H9 (cell line): ENCODE data around the gene GSTP1. TPM values are rescaled to one million over a fixed set of nuclear protein-coding genes. Genes with fewer than 3 reads are reported as not detected.

Source experiments
- DNase-seq: peaks from one replicate; pipeline ENCODE4 v3.0.0-alpha.2; 2017
- H2AFZ ChIP-seq: one replicate; pipeline ENCODE4 v1.6.1; 2013; ENCODE audit warnings: mild to moderate bottlenecking, low read length, control low read depth, moderate library complexity
- H2AK5ac ChIP-seq: 2 replicates; pipeline ENCODE4 v1.6.1; 2013; ENCODE audit warnings: low read length, control low read depth, mixed read lengths; ENCODE audit not compliant: insufficient read length
- H2BK120ac ChIP-seq: one replicate; pipeline ENCODE4 v1.6.1; 2013; ENCODE audit warnings: low read depth, mild to moderate bottlenecking, low read length, control low read depth, inconsistent platforms; ENCODE audit not compliant: poor library complexity, severe bottlenecking
- H2BK12ac ChIP-seq: 2 replicates; pipeline ENCODE4 v1.6.1; 2013; ENCODE audit warnings: low read length, control low read depth, mixed read lengths, low read depth; ENCODE audit not compliant: insufficient read length
- H2BK15ac ChIP-seq: 2 replicates; pipeline ENCODE4 v1.6.1; 2013; ENCODE audit warnings: low read depth, low read length, control low read depth
- H2BK20ac ChIP-seq: one replicate; pipeline ENCODE4 v1.6.1; 2013; ENCODE audit warnings: low read depth, mild to moderate bottlenecking, low read length, control low read depth, inconsistent platforms; ENCODE audit not compliant: poor library complexity, severe bottlenecking
- H2BK5ac ChIP-seq: 2 replicates; pipeline ENCODE4 v1.6.1; 2013; ENCODE audit warnings: low read length, control low read depth, mixed read lengths; ENCODE audit not compliant: insufficient read length
- H3K14ac ChIP-seq: 2 replicates; pipeline ENCODE4 v1.6.1; 2013; ENCODE audit warnings: low read length, control low read depth; ENCODE audit not compliant: insufficient read depth
- H3K18ac ChIP-seq: 2 replicates; pipeline ENCODE4 v1.6.1; 2013; ENCODE audit warnings: low read depth, mild to moderate bottlenecking, mixed read lengths, low read length, control low read depth; ENCODE audit not compliant: insufficient read length
- H3K23ac ChIP-seq: 2 replicates; pipeline ENCODE4 v1.6.1; 2013; ENCODE audit warnings: low read length, control low read depth, mixed read lengths, low read depth; ENCODE audit not compliant: insufficient read length
- H3K23me2 ChIP-seq: 2 replicates; pipeline ENCODE4 v1.6.1; 2013; ENCODE audit warnings: low read depth, mild to moderate bottlenecking, mixed read lengths, low read length, control low read depth; ENCODE audit not compliant: insufficient read length, poor library complexity, severe bottlenecking
- H3K27ac ChIP-seq: 2 replicates; pipeline ENCODE4 v1.5.1; 2013; ENCODE audit warnings: low read length, control low read depth, mixed read lengths, low read depth; ENCODE audit not compliant: insufficient read length
- H3K27me3 ChIP-seq: 2 replicates; pipeline ENCODE4 v1.6.1; 2013; ENCODE audit warnings: low read length, control low read depth, inconsistent platforms; ENCODE audit not compliant: insufficient read depth
- H3K4ac ChIP-seq: 2 replicates; pipeline ENCODE4 v1.6.1; 2013; ENCODE audit warnings: low read depth, mild to moderate bottlenecking, control low read depth, inconsistent platforms, low read length, moderate library complexity
- H3K4me1 ChIP-seq: 2 replicates; pipeline ENCODE4 v1.6.1; 2013; ENCODE audit warnings: low read length, control low read depth, inconsistent platforms; ENCODE audit not compliant: insufficient read depth
- H3K4me2 ChIP-seq: 2 replicates; pipeline ENCODE4 v1.6.1; 2013; ENCODE audit warnings: low read length, control low read depth, mixed read lengths; ENCODE audit not compliant: insufficient read length, insufficient read depth
- H3K56ac ChIP-seq: 2 replicates; pipeline ENCODE4 v1.6.1; 2013; ENCODE audit warnings: low read depth, mild to moderate bottlenecking, mixed read lengths, low read length, control low read depth; ENCODE audit not compliant: insufficient read length
- H3K79me1 ChIP-seq: 2 replicates; pipeline ENCODE4 v1.6.1; 2013; ENCODE audit warnings: low read depth, mild to moderate bottlenecking, moderate library complexity, low read length, control low read depth, inconsistent platforms; ENCODE audit not compliant: insufficient read depth, poor library complexity, severe bottlenecking
- H3K79me2 ChIP-seq: 2 replicates; pipeline ENCODE4 v1.6.1; 2013; ENCODE audit warnings: low read length, control low read depth, inconsistent platforms; ENCODE audit not compliant: insufficient read depth
- H3K9ac ChIP-seq: 2 replicates; pipeline ENCODE4 v1.6.1; 2013; ENCODE audit warnings: low read length, control low read depth, mixed read lengths; ENCODE audit not compliant: insufficient read length; ENCODE audit errors: extremely low read depth
- H3K9me3 ChIP-seq: one replicate; pipeline ENCODE4 v1.6.1; 2013; ENCODE audit warnings: low read depth, low read length, inconsistent platforms; ENCODE audit not compliant: control insufficient read depth
- H3T11ph ChIP-seq: one replicate; pipeline ENCODE4 v1.6.1; 2013; ENCODE audit warnings: mild to moderate bottlenecking, low read length, control low read depth, inconsistent platforms
- H4K20me1 ChIP-seq: one replicate; pipeline ENCODE4 v1.6.1; 2013; ENCODE audit not compliant: control insufficient read depth, insufficient read length, insufficient read depth
- H4K5ac ChIP-seq: 2 replicates; pipeline ENCODE4 v1.6.1; 2013; ENCODE audit warnings: low read depth, mild to moderate bottlenecking, mixed read lengths, low read length, control low read depth; ENCODE audit not compliant: insufficient read length
- H4K8ac ChIP-seq: replicated peaks from 2 replicates; pipeline ENCODE4 v1.6.1; 2013; ENCODE audit warnings: low read length, control low read depth, mixed read lengths, low read depth; ENCODE audit not compliant: insufficient read length
- H4K91ac ChIP-seq: 2 replicates; pipeline ENCODE4 v1.6.1; 2013; ENCODE audit warnings: low read depth, mild to moderate bottlenecking, moderate library complexity, mixed read lengths, low read length, control low read depth; ENCODE audit not compliant: insufficient read length
- H3K27ac Mint-ChIP-seq, 3 experiments: 2 replicates in 2 of 3; 3 replicates in 1 of 3; pipeline ENCODE4 v1.8.0; 2020 to 2021; ENCODE audit warnings: mixed read lengths in 3 of 3, mild to moderate bottlenecking in 1 of 3, moderate library complexity in 1 of 3
- H3K27me3 Mint-ChIP-seq: 2 replicates; pipeline ENCODE4 v1.8.0; 2021; ENCODE audit warnings: low read depth, mild to moderate bottlenecking, moderate library complexity, mixed read lengths
- H3K36me3 Mint-ChIP-seq, 3 experiments: 2 replicates in 2 of 3; 3 replicates in 1 of 3; pipeline ENCODE4 v1.8.0; 2020 to 2021; ENCODE audit warnings: low read depth in 3 of 3, mixed read lengths in 3 of 3; ENCODE audit not compliant: insufficient read depth in 1 of 3
- H3K4me1 Mint-ChIP-seq, 2 experiments: 2 replicates each; pipeline ENCODE4 v1.8.0; 2020; ENCODE audit warnings: mixed read lengths in 2 of 2
- H3K4me3 Mint-ChIP-seq, 2 experiments: 2 replicates in 1 of 2; 3 replicates in 1 of 2; pipeline ENCODE4 v1.8.0; 2020 to 2021; ENCODE audit warnings: mild to moderate bottlenecking in 2 of 2, mixed read lengths in 2 of 2, moderate library complexity in 1 of 2
- H3K9me3 Mint-ChIP-seq, 2 experiments: 2 replicates in 1 of 2; 3 replicates in 1 of 2; pipeline ENCODE4 v1.8.0; 2020; ENCODE audit warnings: mild to moderate bottlenecking in 2 of 2, mixed read lengths in 2 of 2, moderate library complexity in 1 of 2
- WGBS: extraction: QIAGEN DNeasy Blood & Tissue Kit; methylation state at CpG from one replicate; pipeline ENCODE4 v1.1.7; 2013; ENCODE audit warnings: missing lambda C conversion rate, low lambda C conversion rate, mixed read lengths; ENCODE audit not compliant: insufficient read length; ENCODE audit errors: extremely low coverage; 5-methylcytosine and 5-hydroxymethylcytosine counted together
- total RNA-seq: library from RNA; stranded (reverse); gene quantifications from 2 replicates; pipeline ENCODE4 v1.2.1, GENCODE V29; 2021
- TF ChIP-seq, protein P1 (sequence below): fragments of 200-600 bp; sonication (generic); conservative IDR thresholded peaks from 3 replicates; pipeline ENCODE4 v1.8.0; 2021; ENCODE audit warnings: antibody characterized with exemption, mild to moderate bottlenecking

The GSTP1 gene
- total RNA-seq, 1 experiment from 2014 or later, result 1,469 TPM

DNA sequence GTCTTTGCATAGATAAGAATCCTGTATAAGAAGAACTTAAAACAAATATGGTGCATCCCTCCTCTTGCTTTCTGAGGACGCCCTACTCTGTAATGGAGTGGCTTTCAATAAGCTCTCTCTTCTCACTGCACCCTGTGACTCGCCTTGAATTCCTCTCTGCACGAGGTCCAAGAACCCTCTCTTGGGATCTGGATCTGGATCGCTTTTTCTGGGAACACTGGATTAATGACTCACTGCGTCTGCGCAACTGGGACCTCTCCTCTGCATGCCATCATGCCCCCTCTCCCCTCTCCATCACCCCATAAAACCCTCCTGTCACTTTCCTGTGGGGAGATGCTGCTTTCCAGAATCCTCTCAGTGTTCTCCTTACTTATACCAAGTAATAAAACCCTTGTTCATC lies 45.3 kb upstream of the GSTP1 start:
- H4K20me1 ChIP-seq, result no peaks in the 10 kb centered on the region
- H2BK120ac ChIP-seq, result no peak overlapping the region
- Mint-ChIP-seq H3K4me1 (peaks cover 4 to 6% of the 10 kb centered on the region in 2 experiments), H3K36me3 (peaks cover 4 to 7% (median 4%) of the 10 kb centered on the region in 3 experiments; a peak in 5 of 7 replicates), H3K4me3 (no peak overlapping the region), H3K27ac (no peak overlapping the region; a peak in 1 of 7 replicates), H3K27me3 (peaks cover 11% of the 10 kb centered on the region), H3K9me3 (peaks cover 27 to 32% of the 10 kb centered on the region in 2 experiments)
- H2BK5ac ChIP-seq, result no peak overlapping the region
- H3T11ph ChIP-seq, result no peak overlapping the region
- no peaks in the 10 kb centered on the region for H3K4me1 ChIP-seq
- no peaks in the 10 kb centered on the region for H3K79me1 ChIP-seq
- no peaks in the 10 kb centered on the region for H3K79me2 ChIP-seq
- H2BK15ac ChIP-seq, result no peak overlapping the region
- TF ChIP-seq, protein P1, sequence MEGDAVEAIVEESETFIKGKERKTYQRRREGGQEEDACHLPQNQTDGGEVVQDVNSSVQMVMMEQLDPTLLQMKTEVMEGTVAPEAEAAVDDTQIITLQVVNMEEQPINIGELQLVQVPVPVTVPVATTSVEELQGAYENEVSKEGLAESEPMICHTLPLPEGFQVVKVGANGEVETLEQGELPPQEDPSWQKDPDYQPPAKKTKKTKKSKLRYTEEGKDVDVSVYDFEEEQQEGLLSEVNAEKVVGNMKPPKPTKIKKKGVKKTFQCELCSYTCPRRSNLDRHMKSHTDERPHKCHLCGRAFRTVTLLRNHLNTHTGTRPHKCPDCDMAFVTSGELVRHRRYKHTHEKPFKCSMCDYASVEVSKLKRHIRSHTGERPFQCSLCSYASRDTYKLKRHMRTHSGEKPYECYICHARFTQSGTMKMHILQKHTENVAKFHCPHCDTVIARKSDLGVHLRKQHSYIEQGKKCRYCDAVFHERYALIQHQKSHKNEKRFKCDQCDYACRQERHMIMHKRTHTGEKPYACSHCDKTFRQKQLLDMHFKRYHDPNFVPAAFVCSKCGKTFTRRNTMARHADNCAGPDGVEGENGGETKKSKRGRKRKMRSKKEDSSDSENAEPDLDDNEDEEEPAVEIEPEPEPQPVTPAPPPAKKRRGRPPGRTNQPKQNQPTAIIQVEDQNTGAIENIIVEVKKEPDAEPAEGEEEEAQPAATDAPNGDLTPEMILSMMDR, result no peak
- no peaks in the 10 kb centered on the region for H3K27me3 ChIP-seq
- no peak for DNase-seq
- H4K8ac ChIP-seq, result no peak overlapping the region
- H2AK5ac ChIP-seq, result no peak overlapping the region
- no peak overlapping the region for H3K14ac ChIP-seq
- no peaks in the 10 kb centered on the region for H3K23me2 ChIP-seq
- no peak overlapping the region for H2BK12ac ChIP-seq
- no peak overlapping the region for H3K4me2 ChIP-seq
- no peak overlapping the region for H3K23ac ChIP-seq
- no peak overlapping the region for H3K27ac ChIP-seq
- H3K18ac ChIP-seq, result no peak overlapping the region
- no peak overlapping the region for H2AFZ ChIP-seq
- no peak overlapping the region for H4K91ac ChIP-seq
- H4K5ac ChIP-seq, result no peak overlapping the region
- no peak overlapping the region for H3K56ac ChIP-seq
- H3K9me3 ChIP-seq, result peaks cover 12% of the 10 kb centered on the region
- no CpG with 5 or more reads among the region's 6 CpGs for WGBS
- no peak overlapping the region for H3K9ac ChIP-seq
- no peak overlapping the region for H2BK20ac ChIP-seq
- no peak overlapping the region for H3K4ac ChIP-seq
